Measurements from ENCODE around the gene MTERF2. TPM values are rescaled to one million over a fixed set of nuclear protein-coding genes. Genes with fewer than 3 reads are reported as not detected.

The MTERF2 gene
- total RNA-seq, 1 donor from 2014 or later: 12.5 TPM

Other genes with a start within 250 kb of the MTERF2 start
- gene RIC8B, start 212.5 kb downstream of the MTERF2 start, total RNA-seq: 15.0 and 17.0 TPM in 2 replicates
- 96.1 and 105 TPM in 2 replicates for gene TMEM263, start 31.2 kb downstream of the MTERF2 start, total RNA-seq
- gene CRY1, start 106.4 kb upstream of the MTERF2 start, total RNA-seq: 20.6 and 25.7 TPM in 2 replicates

All from osteocyte (in vitro differentiated cells).